H1 (cell line): ENCODE data around the gene BRSK2. TPM values are rescaled to one million over a fixed set of nuclear protein-coding genes. Genes with fewer than 3 reads are reported as not detected.

Experiments used
- CTCF ChIA-PET: fragments of 300-600 bp; sonication (Branson Sonifier 250); formaldehyde crosslinking; loops from one replicate; lab custom pipeline; 2021; ENCODE audit not compliant: partially characterized antibody; lab: Charles Lee
- POLR2A ChIA-PET: fragments of 300-600 bp; sonication (Branson Sonifier 250); formaldehyde crosslinking; loops from one replicate; lab custom pipeline; 2021; ENCODE audit warnings: inconsistent platforms; ENCODE audit not compliant: partially characterized antibody; lab: Charles Lee
- DNase-seq, 2 experiments: peaks; one replicate each; pipeline versions ENCODE4 v3.0.0 to v3.0.0-alpha.2; 2010 to 2022; ENCODE audit warnings: low spot score in 2 of 2, low read depth in 1 of 2, mixed read lengths in 1 of 2
- FAIRE-seq: peaks from 2 replicates; lab custom pipeline; 2011; peaks lifted over from hg19 to GRCh38; lab: Jason Lieb, UNC
- H2AFZ ChIP-seq: 2 replicates; pipeline ENCODE4 v1.8.1; 2012; ENCODE audit warnings: low read length, inconsistent platforms
- H2AK5ac ChIP-seq: 2 replicates; pipeline ENCODE4 v1.6.1; 2013; ENCODE audit warnings: low read depth, low read length
- H2BK120ac ChIP-seq: replicated peaks from 2 replicates; pipeline ENCODE3; 2013; ENCODE audit warnings: low read depth, low read length, inconsistent platforms
- H2BK12ac ChIP-seq: 2 replicates; pipeline ENCODE4 v1.6.1; 2013; ENCODE audit warnings: low read depth, low read length
- H2BK15ac ChIP-seq: 2 replicates; pipeline ENCODE4 v1.6.1; 2013; ENCODE audit warnings: low read length
- H2BK20ac ChIP-seq: 2 replicates; pipeline ENCODE4 v1.6.1; 2013; ENCODE audit warnings: low read length
- H2BK5ac ChIP-seq: 2 replicates; pipeline ENCODE4 v1.6.1; 2013; ENCODE audit warnings: low read depth, low read length
- H3K14ac ChIP-seq: 2 replicates; pipeline ENCODE4 v1.6.1; 2013; ENCODE audit warnings: inconsistent platforms; ENCODE audit not compliant: insufficient read length
- H3K18ac ChIP-seq: 2 replicates; pipeline ENCODE4 v1.6.1; 2013; ENCODE audit warnings: low read length; ENCODE audit errors: extremely low read depth
- H3K23ac ChIP-seq: 2 replicates; pipeline ENCODE4 v1.6.1; 2013; ENCODE audit warnings: inconsistent platforms; ENCODE audit not compliant: insufficient read length
- H3K23me2 ChIP-seq: 2 replicates; pipeline ENCODE4 v1.6.1; 2013; ENCODE audit warnings: low read depth, low read length
- H3K27ac ChIP-seq: 2 replicates; pipeline ENCODE4 v1.6.1; 2011; ENCODE audit warnings: low read depth, low read length, inconsistent platforms
- H3K27me3 ChIP-seq, 4 experiments: replicated peaks in 1 of 4; 1 replicate in 1 of 4; 2 replicates in 3 of 4; pipeline versions ENCODE4 v1.6.1 to v1.8.1; 2011 to 2013; ENCODE audit warnings: low read length in 3 of 4, mild to moderate bottlenecking in 3 of 4, inconsistent platforms in 2 of 4, mixed read lengths in 2 of 4, moderate library complexity in 1 of 4; ENCODE audit not compliant: control insufficient read depth in 3 of 4, insufficient read depth in 3 of 4; ENCODE audit errors: extremely low read depth in 1 of 4
- H3K36me3 ChIP-seq, 4 experiments: 2 replicates each; pipeline versions ENCODE4 v1.6.1 to v1.8.1; 2011 to 2013; ENCODE audit warnings: mild to moderate bottlenecking in 4 of 4, low read length in 3 of 4, moderate library complexity in 2 of 4, control low read depth in 1 of 4, inconsistent platforms in 1 of 4; ENCODE audit not compliant: insufficient read depth in 4 of 4, control insufficient read depth in 2 of 4
- H3K4ac ChIP-seq: replicated peaks from 2 replicates; pipeline ENCODE3; 2013; ENCODE audit warnings: low read length, low read depth, mixed read lengths, inconsistent platforms; ENCODE audit not compliant: insufficient read length
- H3K4me1 ChIP-seq, 4 experiments: replicated peaks in 1 of 4; 1 replicate in 1 of 4; 2 replicates in 3 of 4; pipeline versions ENCODE4 v1.6.1 to v1.8.1; 2011 to 2013; ENCODE audit warnings: low read length in 3 of 4, inconsistent platforms in 2 of 4, mixed read lengths in 1 of 4; ENCODE audit not compliant: insufficient read depth in 4 of 4, control insufficient read depth in 3 of 4
- H3K4me2 ChIP-seq, 2 experiments: 2 replicates each; pipeline versions ENCODE4 v1.6.1 to v1.8.1; 2011 to 2013; ENCODE audit warnings: low read depth in 2 of 2, low read length in 2 of 2, control low read depth in 1 of 2, inconsistent platforms in 1 of 2, mild to moderate bottlenecking in 1 of 2; ENCODE audit not compliant: insufficient read depth in 1 of 2
- H3K4me3 ChIP-seq, 4 experiments: fragments of 200-600, 300-600 bp in 1 of 4; sonication (generic), shearing (Covaris generic), sonication (Bioruptor Twin) in 1 of 4; 2 replicates each; pipeline versions ENCODE4 v1.5.1 to v1.8.1; 2011 to 2016; ENCODE audit warnings: low read length in 4 of 4, low read depth in 3 of 4, control low read depth in 2 of 4, inconsistent platforms in 2 of 4, mild to moderate bottlenecking in 2 of 4, mixed read lengths in 1 of 4, moderate library complexity in 1 of 4; ENCODE audit not compliant: insufficient read depth in 2 of 4; ENCODE audit errors: extremely low read depth in 1 of 4
- H3K56ac ChIP-seq: replicated peaks from 2 replicates; pipeline ENCODE3; 2013; ENCODE audit warnings: low read depth, mild to moderate bottlenecking, mixed read lengths, low read length, inconsistent platforms; ENCODE audit not compliant: insufficient read length
- H3K79me1 ChIP-seq: 2 replicates; pipeline ENCODE4 v1.6.1; 2013; ENCODE audit warnings: low read depth, low read length, control low read depth
- H3K79me2 ChIP-seq, 2 experiments: 2 replicates each; pipeline versions ENCODE4 v1.6.1 to v1.8.1; 2012 to 2013; ENCODE audit warnings: low read length in 2 of 2, mild to moderate bottlenecking in 2 of 2, inconsistent platforms in 1 of 2; ENCODE audit not compliant: insufficient read depth in 2 of 2, control insufficient read depth in 1 of 2
- H3K9ac ChIP-seq, 4 experiments: replicated peaks in 1 of 4; 1 replicate in 1 of 4; 2 replicates in 3 of 4; pipeline versions ENCODE4 v1.6.1 to v1.8.1; 2011 to 2013; ENCODE audit warnings: low read depth in 3 of 4, low read length in 3 of 4, control low read depth in 2 of 4, mild to moderate bottlenecking in 2 of 4, moderate library complexity in 2 of 4, inconsistent platforms in 1 of 4; ENCODE audit errors: extremely low read depth in 1 of 4
- H3K9me3 ChIP-seq, 2 experiments: 2 replicates each; pipeline versions ENCODE4 v1.6.1 to v1.8.1; 2012 to 2013; ENCODE audit warnings: mild to moderate bottlenecking in 2 of 2, moderate library complexity in 2 of 2, control low read depth in 1 of 2, inconsistent platforms in 1 of 2, low read depth in 1 of 2, low read length in 1 of 2, mixed read lengths in 1 of 2; ENCODE audit not compliant: insufficient read depth in 2 of 2
- H4K20me1 ChIP-seq, 2 experiments: replicated peaks in 1 of 2; 2 replicates each; pipeline versions ENCODE3 to v1.8.1; 2011 to 2013; ENCODE audit warnings: inconsistent platforms in 2 of 2, low read length in 2 of 2, mild to moderate bottlenecking in 1 of 2; ENCODE audit not compliant: insufficient read depth in 2 of 2, control insufficient read depth in 1 of 2
- H4K5ac ChIP-seq: 2 replicates; pipeline ENCODE4 v1.6.1; 2013; ENCODE audit warnings: low read length, low read depth, mixed read lengths, inconsistent platforms; ENCODE audit not compliant: insufficient read length
- H4K8ac ChIP-seq: 2 replicates; pipeline ENCODE4 v1.8.0; 2013; ENCODE audit warnings: mild to moderate bottlenecking, moderate library complexity, low read length, inconsistent platforms; ENCODE audit not compliant: insufficient read depth; ENCODE audit errors: extremely low read depth
- H4K91ac ChIP-seq: replicated peaks from 2 replicates; pipeline ENCODE3; 2013; ENCODE audit warnings: low read length, mixed read lengths, inconsistent platforms; ENCODE audit not compliant: insufficient read length
- CHD2 ChIP-seq: IDR thresholded peaks from 2 replicates; pipeline ENCODE4 v1.6.1; 2012; ENCODE audit warnings: low read length, improper control_type of control experiment
- EGR1 ChIP-seq: IDR thresholded peaks from 2 replicates; pipeline ENCODE4 v1.6.1; 2011; ENCODE audit warnings: low read depth, low read length, borderline replicate concordance
- GABPA ChIP-seq: IDR thresholded peaks from 2 replicates; pipeline ENCODE4 v1.6.1; 2011; ENCODE audit warnings: mild to moderate bottlenecking, low read length, moderate library complexity, borderline replicate concordance; ENCODE audit not compliant: insufficient read depth
- KDM5A ChIP-seq: fragments of 200-600 bp; IDR thresholded peaks from 2 replicates; pipeline ENCODE4 v1.7.1; 2012; ENCODE audit warnings: mild to moderate bottlenecking, low read length, inconsistent platforms, mixed read lengths
- RBBP5 ChIP-seq: IDR thresholded peaks from 2 replicates; pipeline ENCODE4 v1.7.1; 2012; ENCODE audit warnings: low read depth, mild to moderate bottlenecking, inconsistent platforms, low read length, moderate library complexity, borderline replicate concordance
- SAP30 ChIP-seq: fragments of 300-600 bp; sonication (generic); IDR thresholded peaks from 2 replicates; pipeline ENCODE4 v1.7.1; 2012; ENCODE audit warnings: low read length, moderate library complexity, mild to moderate bottlenecking, inconsistent platforms; ENCODE audit not compliant: insufficient read depth, insufficient replicate concordance
- SIRT6 ChIP-seq: IDR thresholded peaks from one replicate; pipeline ENCODE4 v1.7.1; 2012; ENCODE audit warnings: low read length, inconsistent platforms
- SRF ChIP-seq: IDR thresholded peaks from 2 replicates; pipeline ENCODE4 v1.6.1; 2011; ENCODE audit warnings: mild to moderate bottlenecking, low read depth, low read length, moderate library complexity
- WGBS, 2 experiments: shearing (Covaris generic) in 1 of 2; methylation state at CpG; one replicate each; pipeline versions ENCODE4 v1.1.6 to v1.1.7; 2013 to 2015; ENCODE audit warnings: low lambda C conversion rate in 2 of 2, mixed read lengths in 2 of 2, inconsistent platforms in 1 of 2, low coverage in 1 of 2, missing lambda C conversion rate in 1 of 2; ENCODE audit not compliant: insufficient replicate concordance in 2 of 2, insufficient coverage in 1 of 2, insufficient read length in 1 of 2; ENCODE audit errors: extremely low coverage in 1 of 2, missing lambda C conversion rate in 1 of 2; 5-methylcytosine and 5-hydroxymethylcytosine counted together
- polyA plus RNA-seq, 7 experiments: library from polyadenylated mRNA; depleted of rRNA in 3 of 7; stranded (reverse) in 5 of 7; unstranded in 2 of 7; fragments of >200 nt in 5 of 7; fragments of 200-250 nt in 2 of 7; gene quantifications; 1 replicate in 5 of 7; 2 replicates in 1 of 7; 4 replicates in 1 of 7; pipeline versions ENCODE4 v1.2.1 to v1.2.3, GENCODE V29; 2011 to 2013; ENCODE audit warnings: missing spikeins in 2 of 7, mixed read lengths in 2 of 7
- total RNA-seq: library from RNA; stranded (reverse); fragmentation: NEBNext Ultra II Directional; extraction: Animal tissue kit (Norgen Biotek cat#: 25700); gene quantifications from 2 replicates; pipeline ENCODE4 v1.2.1, GENCODE V29; 2021

The BRSK2 gene
- total and polyA plus RNA-seq, 2 of the 8 experiments (the other 6 are each of a cell fraction or from before 2014, with no cell fraction given), result 17.3 to 27.1 TPM

- H2BK12ac ChIP-seq, result no peak overlapping the region
- peaks cover 0 to 2% (median 0%) of the 10 kb centered on the region in 4 experiments; a peak in 1 of 7 replicates for H3K4me1 ChIP-seq
- peaks cover 30 to 56% of the 10 kb centered on the region in 2 experiments for H4K20me1 ChIP-seq
- peak overlapping the region; percentile 25; the same call in 1 of the 2 replicates for H4K8ac ChIP-seq
- no peak overlapping the region for H4K5ac ChIP-seq
- no peak overlapping the region for H3K9ac ChIP-seq
- peaks cover 34% of the 10 kb centered on the region for H3K79me1 ChIP-seq
- no peak overlapping the region for H4K91ac ChIP-seq
- no peaks in the 10 kb centered on the region for H3K23me2 ChIP-seq
- FAIRE-seq, result no peak
- CTCF ChIA-PET, result interaction anchor here (1.8 kb wide), 1 partner anchor 50 kb away, joined by 5 read pairs; no protein-coding TSS in a partner anchor
- no peak overlapping the region for H3K4ac ChIP-seq
- no peak overlapping the region for H3K23ac ChIP-seq
- no peaks in the 10 kb centered on the region for H3K27me3 ChIP-seq
- H3K36me3 ChIP-seq, result no peaks in the 10 kb centered on the region
- 88% methylated on average over 19 of the region's 23 CpGs; no CpG with 5 or more reads in 1 of the 2 experiments for WGBS, 2 experiments
- H2AFZ ChIP-seq, result no peak overlapping the region
- H2BK120ac ChIP-seq, result no peak overlapping the region
- H3K27ac ChIP-seq, result no peak overlapping the region
- H3K56ac ChIP-seq, result no peak overlapping the region
- no peak for DNase-seq
- H3K79me2 ChIP-seq, result peaks cover 0 to 18% of the 10 kb centered on the region in 2 experiments; a peak in 3 of 4 replicates
- no peak overlapping the region for H2AK5ac ChIP-seq
- no peak overlapping the region for H3K18ac ChIP-seq
- TF ChIP-seq KDM5A (no peak), SIRT6 (no peak), SAP30 (no peak), CHD2 (no peak), SRF (no peak), EGR1 (no peak), GABPA (no peak), RBBP5 (no peak)
- no peaks in the 10 kb centered on the region for H3K9me3 ChIP-seq
- no peak overlapping the region for H2BK5ac ChIP-seq
- H3K4me3 ChIP-seq, result no peak overlapping the region
- POLR2A ChIA-PET, result no interaction called here
- H3K14ac ChIP-seq, result no peak overlapping the region
- no peak overlapping the region for H2BK20ac ChIP-seq
- no peak overlapping the region for H3K4me2 ChIP-seq
- no peak overlapping the region for H2BK15ac ChIP-seq
Observed at GRCh38 chr11:1403721-1404460, 14.2 kb downstream of the BRSK2 start.
